ENCODE results near the gene LRRC70.

DNA sequence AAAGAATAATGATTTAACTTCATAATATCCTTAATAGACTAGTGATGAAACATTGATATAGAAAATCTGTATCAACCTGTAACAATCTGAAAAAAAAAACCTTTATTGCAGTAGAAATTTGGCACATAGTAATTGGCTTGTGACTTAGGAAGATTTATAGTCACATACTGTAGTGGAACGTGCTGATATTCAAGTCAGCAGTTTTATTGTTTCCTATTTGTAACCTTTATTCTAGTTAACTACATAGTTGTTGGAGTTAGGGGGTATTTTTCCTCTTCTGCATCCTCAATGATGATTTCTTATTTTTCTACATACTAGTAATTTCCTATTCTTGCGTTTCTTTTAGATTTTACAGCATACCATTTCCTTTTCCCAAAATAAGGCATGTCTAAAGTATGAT is 14.5 kb upstream of the LRRC70 start:
- TF ChIP-seq, protein P1, sequence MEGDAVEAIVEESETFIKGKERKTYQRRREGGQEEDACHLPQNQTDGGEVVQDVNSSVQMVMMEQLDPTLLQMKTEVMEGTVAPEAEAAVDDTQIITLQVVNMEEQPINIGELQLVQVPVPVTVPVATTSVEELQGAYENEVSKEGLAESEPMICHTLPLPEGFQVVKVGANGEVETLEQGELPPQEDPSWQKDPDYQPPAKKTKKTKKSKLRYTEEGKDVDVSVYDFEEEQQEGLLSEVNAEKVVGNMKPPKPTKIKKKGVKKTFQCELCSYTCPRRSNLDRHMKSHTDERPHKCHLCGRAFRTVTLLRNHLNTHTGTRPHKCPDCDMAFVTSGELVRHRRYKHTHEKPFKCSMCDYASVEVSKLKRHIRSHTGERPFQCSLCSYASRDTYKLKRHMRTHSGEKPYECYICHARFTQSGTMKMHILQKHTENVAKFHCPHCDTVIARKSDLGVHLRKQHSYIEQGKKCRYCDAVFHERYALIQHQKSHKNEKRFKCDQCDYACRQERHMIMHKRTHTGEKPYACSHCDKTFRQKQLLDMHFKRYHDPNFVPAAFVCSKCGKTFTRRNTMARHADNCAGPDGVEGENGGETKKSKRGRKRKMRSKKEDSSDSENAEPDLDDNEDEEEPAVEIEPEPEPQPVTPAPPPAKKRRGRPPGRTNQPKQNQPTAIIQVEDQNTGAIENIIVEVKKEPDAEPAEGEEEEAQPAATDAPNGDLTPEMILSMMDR (IDR thresholded peaks at IDR 0.05), result no peak
- TF ChIP-seq EP300 (IDR thresholded peaks at IDR 0.05) (no peak), POLR2A (IDR thresholded peaks at IDR 0.05; ENCODE audit: low read depth) (no peak), POLR2AphosphoS5 (IDR thresholded peaks at IDR 0.05) (no peak)
